Adrenal gland (tissue), 19 donors: ENCODE results near the gene CREB5. TPM values are rescaled to one million over a fixed set of nuclear protein-coding genes. Genes with fewer than 3 reads are reported as not detected.

Experiments used
- DNase-seq, 7 donors: peaks; one replicate each; pipeline ENCODE4 v3.0.0-alpha.2; 2019 to 2020
- H3K27ac ChIP-seq, 5 donors: fragments of 200-600 bp; sonication (generic) in 4 of 5; 1 replicate in 3 of 5; 2 replicates in 2 of 5; pipeline versions ENCODE4 v1.5.1 to v1.8.0; 2016 to 2020; ENCODE audit warnings: mild to moderate bottlenecking in 1 of 5
- H3K27me3 ChIP-seq: fragments of 200-600 bp; 2 replicates; pipeline ENCODE4 v1.8.0; 2021
- H3K36me3 ChIP-seq, 2 donors: fragments of 200-600 bp; replicated peaks in 1 of 2; 1 replicate in 1 of 2; 2 replicates in 1 of 2; pipeline versions ENCODE4 v1.5.1 to v1.8.0; 2018 to 2022
- H3K4me1 ChIP-seq, 2 donors: fragments of 200-600 bp; replicated peaks in 1 of 2; 1 replicate in 1 of 2; 2 replicates in 1 of 2; pipeline versions ENCODE4 v1.5.1 to v1.8.0; 2018 to 2021
- H3K4me3 ChIP-seq, 4 donors: fragments of 200-600 bp; sonication (generic) in 3 of 4; one replicate each; pipeline ENCODE4 v1.5.1; 2016 to 2018
- H3K9me3 ChIP-seq, 3 donors: fragments of 200-600 bp; sonication (generic) in 1 of 3; replicated peaks in 1 of 3; 1 replicate in 2 of 3; 2 replicates in 1 of 3; pipeline versions ENCODE4 v1.5.1 to v1.8.0; 2016 to 2021
- CTCF ChIP-seq, 6 experiments: fragments of 450-650 bp in 4 of 6; fragments of 200-600 bp in 2 of 6; sonication (generic) in 1 of 6; IDR thresholded peaks; 1 replicate in 5 of 6; 2 replicates in 1 of 6; pipeline versions ENCODE4 v1.5.1 to v1.8.0; 2016 to 2021; ENCODE audit warnings: antibody characterized with exemption in 6 of 6, mild to moderate bottlenecking in 2 of 6, moderate library complexity in 1 of 6
- POLR2A ChIP-seq, 2 donors: fragments of 450-650 bp; IDR thresholded peaks; one replicate each; pipeline ENCODE4 v1.6.1; 2017; ENCODE audit warnings: antibody characterized with exemption in 2 of 2, mild to moderate bottlenecking in 2 of 2, moderate library complexity in 1 of 2
- WGBS, 4 donors: extraction: QIAGEN DNeasy Blood & Tissue Kit in 2 of 4; methylation state at CpG; one replicate each; pipeline versions ENCODE4 v1.1.5 to v1.1.7; 2013 to 2017; 5-methylcytosine and 5-hydroxymethylcytosine counted together
- intact Hi-C, 2 donors: fragments of 100-400 bp; cut with DNase I; formaldehyde crosslinking; loops; one replicate each; pipeline versions ENCODE4 v1.14.1 to v1.15.0; 2022 to 2023
- long read RNA-seq, 10 donors: library from polyadenylated mRNA in 3 of 10; unstranded in 2 of 10; stranded (forward) in 1 of 10; transcript quantifications; one replicate each; pipeline ENCODE4 v2.0.0 and lab custom pipeline, GENCODE V29; 2021 to 2026
- polyA plus RNA-seq, 3 donors: library from polyadenylated mRNA; stranded (reverse); fragments of 200-250 nt in 2 of 3; fragments of 350-450 nt in 1 of 3; fragmentation: Illumina TruSeq in 1 of 3; extraction: RNeasy Lipid Tissue Mini Kit (QIAGEN cat#74804) in 1 of 3; gene quantifications; one replicate each; pipeline ENCODE4 v1.2.3, GENCODE V29; 2013 to 2014
- total RNA-seq, 9 donors: library from RNA; depleted of rRNA in 4 of 9; stranded (reverse); fragments of >200 nt in 4 of 9; fragments of 120-200 nt in 1 of 9; fragmentation: NEBNext Ultra II Directional in 1 of 9; extraction: Animal tissue kit (Norgen Biotek cat#: 25700) in 1 of 9; gene quantifications; one replicate each; pipeline versions ENCODE4 v1.1.0 to v1.2.4, GENCODE V29; 2013 to 2023
- donor health status: healthy with polysubstance abuse.
- donor health status: Bipolar disorder and iron deficiency.
- donor health status: DM: yes; HTN: yes; CAD: no.
- donor health status: DM: no; HTN: no; CAD: no.
- donor health status: DM: no; HTN: no; CAD: no.
- donor health status: DM: yes; HTN: yes; CAD: no.

Gene CREB5
- 1 to 10 TPM in 5 of 9 donors, under 1 TPM in 4; 0.69 to 3.5 (median 1.3) TPM for total RNA-seq
- 1 to 10 TPM; 1.1 to 5.4 (median 1.2) TPM for polyA plus RNA-seq
- long read RNA-seq, donor 1: 0 reads
- long read RNA-seq, donor 2, partial matches to known transcripts: 0 of 1 reads
- long read RNA-seq, donor 2, other reads (novel, unspliced or antisense): 0 of 1 reads
- long read RNA-seq, donor 3: 0 reads
- long read RNA-seq, donor 4: 0 reads
- long read RNA-seq, donor 5, partial matches to known transcripts: 0 of 1 reads
- long read RNA-seq, donor 5, other reads (novel, unspliced or antisense): 0 of 1 reads
- long read RNA-seq, donor 6, partial matches to known transcripts: 1 of 1 reads
- long read RNA-seq, donor 6, other reads (novel, unspliced or antisense): 0 of 1 reads
- long read RNA-seq, donor 7, partial matches to known transcripts: 0 of 1 reads
- long read RNA-seq, donor 7, other reads (novel, unspliced or antisense): 0 of 1 reads
- long read RNA-seq, donor 8: 0 reads
- long read RNA-seq, donor 9: 0 reads
- long read RNA-seq, donor 10: 0 reads

- peaks cover 18 to 19% of the 10 kb centered on the region in 2 donors for H3K4me1 ChIP-seq
- intact Hi-C loops: no loop called here
- TF ChIP-seq POLR2A (IDR thresholded peaks at IDR 0.05) (no peak), CTCF (IDR thresholded peaks at IDR 0.05) (no peak)
- no peaks in the 10 kb centered on the region for H3K36me3 ChIP-seq
- no peaks in the 10 kb centered on the region for H3K9me3 ChIP-seq
- 67 to 79% (median 75%) methylated on average over 8 of the region's 8 CpGs for WGBS, 4 donors
- H3K27ac ChIP-seq: no peak within 1 kb of the TSS
- peaks cover 28% of the 10 kb centered on the region for H3K27me3 ChIP-seq
- DNase-seq: no peak
- no peak within 1 kb of the TSS for H3K4me3 ChIP-seq
Observed at GRCh38 chr7:28411876-28412662, at the start of gene CREB5. Gene CREB5 (plus strand): TSS chr7:28412518. CDS start chr7:28412915, 397 bp downstream.

- no peak overlapping the region for H3K4me3 ChIP-seq
- no peaks in the 10 kb centered on the region for H3K4me1 ChIP-seq
- H3K27me3 ChIP-seq: no peaks in the 10 kb centered on the region
- DNase-seq: no peak
- H3K36me3 ChIP-seq: no peaks in the 10 kb centered on the region
- intact Hi-C loops: no loop called here
- no peak for TF ChIP-seq POLR2A (IDR thresholded peaks at IDR 0.05)
- TF ChIP-seq CTCF (IDR thresholded peaks at IDR 0.05): peak in 1 of 6 experiments; percentile 20
- no peaks in the 10 kb centered on the region for H3K9me3 ChIP-seq
- H3K27ac ChIP-seq: no peak overlapping the region
Observed at GRCh38 chr7:28362812-28363211, 49.5 kb upstream of the CREB5 start.

GRCh38 chr7:28364082-28364481, 48.2 kb upstream of the CREB5 start:
- H3K9me3 ChIP-seq: no peaks in the 10 kb centered on the region
- intact Hi-C loops: no loop called here
- H3K4me3 ChIP-seq: no peak overlapping the region
- no peaks in the 10 kb centered on the region for H3K36me3 ChIP-seq
- H3K4me1 ChIP-seq: no peaks in the 10 kb centered on the region
- no peak for DNase-seq
- WGBS, 4 donors: 62 to 74% (median 66%) methylated on average over 3 of the region's 3 CpGs
- TF ChIP-seq CTCF (IDR thresholded peaks at IDR 0.05): peak in 1 of 6 experiments; percentile 12
- TF ChIP-seq POLR2A (IDR thresholded peaks at IDR 0.05): no peak
- H3K27ac ChIP-seq: no peak overlapping the region
- no peaks in the 10 kb centered on the region for H3K27me3 ChIP-seq

- Histone ChIP-seq H3K27ac (no peak overlapping the region), H3K9me3 (no peaks in the 10 kb centered on the region), H3K4me3 (no peak overlapping the region), H3K27me3 (no peaks in the 10 kb centered on the region), H3K36me3 (no peaks in the 10 kb centered on the region), H3K4me1 (no peaks in the 10 kb centered on the region)
- no peak for DNase-seq
- 69 to 77% (median 71%) methylated on average over 4 of the region's 4 CpGs for WGBS, 4 donors
- TF ChIP-seq CTCF (IDR thresholded peaks at IDR 0.05) (no peak), POLR2A (IDR thresholded peaks at IDR 0.05) (no peak)
- intact Hi-C loops: no loop called here
Observed at GRCh38 chr7:28369523-28369922, 42.8 kb upstream of the CREB5 start.
